ENCODE results near the gene VAMP2.

Gene VAMP2

GRCh38 chr17:8192070-8192815 lies 29.5 kb upstream of the VAMP2 start (continued):
- TF ChIP-seq MZF1 (tag by site-specific recombination; IDR thresholded peaks at IDR 0.05; ENCODE audit: borderline replicate concordance) (peak; percentile 98), ZNF416 (tag by site-specific recombination; IDR thresholded peaks at IDR 0.05) (no peak), ZSCAN5A (tag by site-specific recombination; IDR thresholded peaks at IDR 0.05) (no peak), ZNF239 (tag by site-specific recombination; IDR thresholded peaks at IDR 0.05) (no peak), ZNF658 (tag by site-specific recombination; IDR thresholded peaks at IDR 0.05) (no peak), ZBTB26 (tag by site-specific recombination; optimal IDR thresholded peaks at IDR 0.05) (no peak), ZBTB7A (tag by site-specific recombination; IDR thresholded peaks at IDR 0.05; ENCODE audit: low read depth) (no peak), ZNF211 (tag by site-specific recombination; IDR thresholded peaks at IDR 0.05; ENCODE audit: low read depth) (no peak), OVOL3 (tag by site-specific recombination; IDR thresholded peaks at IDR 0.05) (no peak), ZNF350 (tag by site-specific recombination; IDR thresholded peaks at IDR 0.05) (no peak), PATZ1 (tag by site-specific recombination; IDR thresholded peaks at IDR 0.05) (peak; percentile 55; the same call in 1 of the 2 replicates), ZSCAN18 (tag by site-specific recombination; IDR thresholded peaks at IDR 0.05) (peak; percentile 16; the same call in 1 of the 2 replicates), ZNF146 (tag by site-specific recombination; IDR thresholded peaks at IDR 0.05) (no peak)

- no peak overlapping the region for H3K27ac ChIP-seq (ENCODE audit: extremely low read depth, low read depth, low read length)
- H3K36me3 ChIP-seq (ENCODE audit: control insufficient read depth in 2 of 2, insufficient read depth in 1 of 2, low read length in 2 of 2) = no peaks in the 10 kb centered on the region
- TF ChIP-seq ZNF302 (tag by site-specific recombination; IDR thresholded peaks at IDR 0.05; ENCODE audit: low read depth) (no peak), ZNF639 (tag by site-specific recombination; IDR thresholded peaks at IDR 0.05) (peak; percentile 4; the same call in 1 of the 2 replicates), AEBP2 (tag by site-specific recombination; IDR thresholded peaks at IDR 0.05; ENCODE audit: borderline replicate concordance) (no peak)
- H3K9me3 ChIP-seq (ENCODE audit: control insufficient read depth, insufficient read depth, low read depth, low read length) = no peaks in the 10 kb centered on the region
- ChIA-PET POLR2A (interaction anchor here (0.6 to 13.9 kb wide), 19 partner anchors 10 to 503 kb away, joined by 3 to 394 read pairs (median 5); partner anchors contain the start of genes AURKB, CTC1, SLC25A35 and TP53), CTCF (interaction anchor here (0.6 to 1.1 kb wide), 6 partner anchors 15 to 1179 kb away, joined by 3 to 5 read pairs (median 4); partner anchors contain the start of gene TMEM107)
- peaks cover 13% of the 10 kb centered on the region for H3K4me1 ChIP-seq (ENCODE audit: control insufficient read depth, insufficient read depth, low read length)
- H3K4me3 ChIP-seq (ENCODE audit: low read depth, low read length) = no peak overlapping the region; the same call in 1 of the 2 replicates
Measured at GRCh38 chr17:8190506-8190905, 27.8 kb upstream of the VAMP2 start.

Data from HEK293 (cell line).